Stimulated activated CD4-positive, alpha-beta T cell treated with anti-CD3 and anti-CD28 coated beads, Interleukin-2, amount 100 ng/mL, for 4 hours (primary cell): ENCODE results near the gene SIL1.
"Not testable (repeated sequence)": the region's sequence is repeated elsewhere in the genome, so short reads cannot be mapped to it uniquely, and the experiment has no call there.

ENCODE experiments used
- DNase-seq: peaks from one replicate; pipeline ENCODE4 v3.0.0-alpha.2; 2020; ENCODE audit warnings: low read depth

SIL1 gene

GRCh38 chr5:139204196-139204595 lies 6.0 kb upstream of the SIL1 start:
- no peak for DNase-seq

DNA sequence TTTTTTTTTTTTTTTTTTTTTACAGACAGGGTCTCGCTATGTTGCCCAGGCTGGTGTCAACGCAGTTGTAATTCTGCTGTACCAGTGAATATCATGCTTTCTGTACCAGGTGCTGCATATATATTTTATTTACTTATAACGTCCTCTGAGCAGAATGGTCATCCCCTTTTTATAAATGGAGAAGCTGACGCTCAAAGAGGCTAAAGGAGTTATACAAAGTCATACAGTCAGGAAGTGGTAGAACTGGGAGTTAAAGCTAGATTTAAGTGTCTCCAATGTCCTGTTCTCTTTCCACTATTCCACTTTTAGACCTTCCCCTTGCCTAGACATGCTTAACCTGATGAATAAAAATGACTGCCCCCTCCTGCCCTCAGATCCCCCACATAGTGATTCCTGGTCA lies 1.2 kb upstream of the SIL1 start:
- no peak for DNase-seq

GRCh38 chr5:139196296-139196956 lies 1.7 kb downstream of the SIL1 start:
- no peak for DNase-seq

DNA sequence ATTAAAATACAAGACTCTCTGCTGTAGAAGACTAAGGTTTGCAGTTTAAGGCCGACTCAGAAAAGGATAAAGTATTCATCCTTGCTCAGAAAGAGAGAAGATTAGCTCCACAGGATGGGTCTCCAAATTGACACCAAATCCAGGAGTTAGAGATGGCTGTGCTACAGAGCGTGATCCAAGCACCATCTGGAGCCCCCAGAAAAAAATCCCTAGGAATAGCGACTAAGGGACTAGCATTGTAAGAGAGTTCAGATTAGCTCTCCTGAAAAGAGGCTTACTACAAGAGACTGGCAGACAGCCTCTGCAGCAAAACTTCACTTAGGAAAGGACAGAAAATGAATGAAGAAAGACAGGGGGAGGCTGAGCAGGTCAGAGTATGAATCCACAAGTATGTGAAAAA lies 3.7 kb downstream of the SIL1 start:
- DNase-seq = no peak

DNA sequence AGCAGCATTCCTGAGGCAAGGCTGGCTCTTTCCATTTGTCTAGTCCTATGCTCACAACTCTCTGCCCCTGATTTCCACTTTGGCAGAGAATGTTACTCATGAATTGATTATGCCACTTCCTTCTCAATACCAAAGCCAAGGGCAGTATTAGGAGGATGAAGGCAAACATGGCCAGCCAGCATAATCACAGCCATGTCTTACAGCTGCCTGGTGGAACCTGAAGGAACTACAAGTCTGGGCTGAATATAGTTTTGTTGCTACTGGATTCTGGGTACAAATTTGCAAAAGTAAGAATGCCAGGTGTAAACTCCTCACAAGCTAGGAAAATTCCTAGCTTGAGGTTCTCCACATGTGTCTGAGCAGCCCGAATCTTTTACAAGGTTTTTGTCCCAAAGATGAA lies 4.2 kb downstream of the SIL1 start:
- no peak for DNase-seq

DNA sequence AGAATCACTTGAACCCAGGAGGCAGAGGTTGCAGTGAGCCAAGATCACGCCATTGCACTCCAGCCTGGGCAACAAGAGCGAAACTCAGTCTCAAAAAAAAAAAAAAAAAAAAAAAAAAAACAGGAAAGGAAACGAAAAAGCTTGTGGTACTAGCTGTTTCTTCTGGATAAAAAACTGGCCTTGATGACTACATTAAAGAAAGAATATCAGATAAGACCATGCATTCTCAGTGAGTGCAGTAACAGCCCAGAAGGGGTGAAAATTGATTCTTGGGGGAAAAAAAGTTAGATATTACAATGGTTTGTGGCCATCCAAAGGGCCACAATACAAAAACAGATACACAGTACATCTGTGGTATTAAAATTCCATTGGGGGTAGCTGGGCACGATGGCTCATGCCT lies 5.3 kb downstream of the SIL1 start:
- not testable (repeated sequence) for DNase-seq

DNA sequence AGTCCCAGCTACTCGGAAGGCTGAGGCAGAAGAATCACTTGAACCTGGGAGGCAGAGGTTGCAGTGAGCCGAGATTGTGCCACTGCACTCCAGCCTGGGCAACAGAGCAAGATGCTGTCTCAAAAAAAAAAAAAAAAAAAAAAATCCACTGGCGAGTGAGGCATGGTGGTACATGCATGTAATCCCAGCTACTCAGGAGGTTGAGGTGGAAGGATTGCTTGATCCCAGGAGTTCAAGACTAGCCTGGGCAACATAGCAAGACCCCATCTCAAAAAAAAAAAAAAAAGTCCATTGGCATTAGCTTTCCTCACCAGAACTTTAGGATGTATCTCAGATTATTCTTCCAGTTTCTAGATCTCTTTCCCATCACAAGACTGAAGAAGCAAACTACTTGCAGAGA lies 6.2 kb downstream of the SIL1 start:
- not testable (repeated sequence) for DNase-seq

- no peak for DNase-seq
Observed at GRCh38 chr5:139190125-139190524, 8.0 kb downstream of the SIL1 start.

- DNase-seq = no peak
Observed at GRCh38 chr5:139188558-139189270, 9.5 kb downstream of the SIL1 start.

DNA sequence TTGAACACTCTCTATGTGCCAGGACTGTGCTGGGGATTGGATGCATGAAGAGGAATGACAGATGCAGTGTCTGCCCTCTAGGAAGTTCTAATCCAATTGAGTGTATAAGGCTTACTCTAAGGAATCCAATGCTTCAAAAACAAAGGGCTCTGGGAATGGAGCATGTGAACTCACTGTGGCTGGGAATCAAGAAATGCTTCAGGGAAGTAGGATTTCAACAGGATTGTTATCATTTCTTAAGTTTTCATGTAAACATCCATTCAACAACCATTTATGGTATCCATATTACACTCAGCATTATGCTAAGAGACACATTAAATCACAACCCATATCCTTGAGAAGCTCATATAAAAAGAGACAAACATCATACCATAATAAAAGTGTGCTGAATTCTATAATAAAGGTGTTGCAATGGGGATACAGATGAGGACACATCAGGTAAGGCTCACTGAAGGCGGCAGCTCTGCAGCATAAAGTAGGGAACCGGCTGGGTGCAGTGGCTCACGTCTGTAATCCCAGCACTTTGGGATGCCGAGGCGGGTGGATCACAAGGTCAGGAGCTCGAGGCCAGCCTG lies 11.3 kb downstream of the SIL1 start:
- no peak for DNase-seq

- DNase-seq = no peak
Observed at GRCh38 chr5:139186261-139186660, 11.9 kb downstream of the SIL1 start.

GRCh38 chr5:139185589-139185988 lies 12.6 kb downstream of the SIL1 start:
- no peak for DNase-seq

- no peak for DNase-seq
Observed at GRCh38 chr5:139183502-139183901, 14.7 kb downstream of the SIL1 start.

- no peak for DNase-seq
Observed at GRCh38 chr5:139182528-139183296, 15.5 kb downstream of the SIL1 start.

DNA sequence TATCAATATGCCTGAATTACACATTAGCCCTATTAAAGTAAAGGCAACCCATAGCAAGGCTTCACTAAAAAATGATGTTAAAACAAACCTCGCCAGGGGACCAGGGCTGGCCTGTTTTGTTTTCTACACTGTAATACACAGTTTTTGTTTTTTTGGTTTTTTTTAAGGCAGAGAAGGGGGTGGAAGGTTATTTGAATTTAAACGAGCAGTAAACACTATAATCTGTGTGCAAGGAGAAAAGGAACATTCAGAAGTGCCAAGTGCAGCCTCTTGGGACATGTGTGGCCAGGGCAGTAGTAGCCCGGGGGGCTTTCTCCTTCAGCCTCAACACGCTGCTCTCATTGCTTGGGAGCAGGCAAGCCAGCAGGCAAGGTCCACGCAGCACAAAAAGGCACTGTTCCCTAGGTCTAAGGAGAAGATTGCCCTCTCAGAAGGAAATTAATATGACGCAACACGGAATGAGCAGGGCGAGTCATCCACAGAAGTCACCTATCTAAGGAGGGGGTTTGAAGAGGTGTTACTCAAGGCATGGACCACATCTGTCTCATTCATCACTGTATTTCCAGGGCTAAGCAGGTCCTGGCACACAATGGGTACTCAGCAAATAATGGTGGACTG lies 16.2 kb downstream of the SIL1 start:
- no peak for DNase-seq

DNA sequence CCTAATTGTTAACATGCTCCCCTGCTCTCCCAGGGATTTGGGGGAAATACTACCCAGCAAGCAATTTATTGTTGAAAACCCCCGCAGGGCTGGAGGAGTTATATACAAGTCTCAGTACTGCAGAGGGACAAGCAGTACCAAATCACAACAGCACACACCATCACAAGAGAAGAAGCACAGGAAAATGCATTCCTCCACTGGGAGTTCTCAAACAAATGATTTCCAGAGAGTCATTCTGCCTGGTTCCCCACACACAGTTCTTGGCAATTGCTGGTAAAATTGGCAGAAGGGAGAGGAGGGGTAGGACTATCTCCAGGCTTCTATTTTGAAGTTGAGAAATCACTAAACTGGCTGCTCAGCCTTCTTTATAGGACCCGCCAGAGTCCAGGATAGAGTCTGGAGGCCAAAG lies 16.8 kb downstream of the SIL1 start:
- DNase-seq = no peak

DNA sequence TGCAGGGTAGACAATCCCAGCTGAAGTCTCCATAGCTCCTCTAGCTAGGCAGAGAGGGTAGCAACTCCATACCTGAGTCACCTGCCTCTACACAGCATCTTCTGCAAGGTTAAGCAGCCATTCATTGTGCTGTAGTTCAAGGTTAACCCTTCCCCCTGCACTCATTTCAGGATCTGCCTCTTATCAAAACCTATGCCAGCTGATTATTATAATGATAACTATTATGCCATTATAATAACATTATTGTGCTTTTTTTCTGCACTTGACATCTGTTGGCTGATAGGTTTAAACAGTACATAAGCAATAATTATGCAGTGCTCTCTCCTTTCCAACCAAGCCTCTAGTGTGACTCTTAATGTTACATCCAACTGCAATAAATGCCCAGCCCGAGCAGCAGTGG lies 17.3 kb downstream of the SIL1 start:
- no peak for DNase-seq

GRCh38 chr5:139179778-139180513 lies 18.2 kb downstream of the SIL1 start:
- DNase-seq = not testable (repeated sequence)

DNA sequence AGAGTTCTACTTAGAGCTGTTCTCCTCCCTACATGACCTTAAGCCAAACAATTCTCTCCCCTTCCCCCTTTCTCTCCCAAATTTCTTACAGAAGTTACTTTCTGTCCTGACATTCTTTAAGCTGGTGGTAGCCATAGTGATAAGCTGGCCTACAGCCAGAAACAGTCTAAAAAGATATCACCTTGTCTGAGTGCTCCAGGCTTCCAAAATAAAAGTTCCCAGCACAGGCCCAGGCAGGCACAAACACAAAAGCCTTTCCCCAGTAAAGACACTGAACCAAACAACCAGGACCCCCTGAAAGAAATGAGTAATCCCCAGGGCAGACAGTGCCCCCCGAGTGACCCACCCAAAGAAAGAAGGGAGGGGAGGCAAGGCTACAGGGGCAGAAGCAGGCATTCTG lies 19.2 kb downstream of the SIL1 start:
- no peak for DNase-seq

- no peak for DNase-seq
Observed at GRCh38 chr5:139178589-139178917, 19.6 kb downstream of the SIL1 start.

DNA sequence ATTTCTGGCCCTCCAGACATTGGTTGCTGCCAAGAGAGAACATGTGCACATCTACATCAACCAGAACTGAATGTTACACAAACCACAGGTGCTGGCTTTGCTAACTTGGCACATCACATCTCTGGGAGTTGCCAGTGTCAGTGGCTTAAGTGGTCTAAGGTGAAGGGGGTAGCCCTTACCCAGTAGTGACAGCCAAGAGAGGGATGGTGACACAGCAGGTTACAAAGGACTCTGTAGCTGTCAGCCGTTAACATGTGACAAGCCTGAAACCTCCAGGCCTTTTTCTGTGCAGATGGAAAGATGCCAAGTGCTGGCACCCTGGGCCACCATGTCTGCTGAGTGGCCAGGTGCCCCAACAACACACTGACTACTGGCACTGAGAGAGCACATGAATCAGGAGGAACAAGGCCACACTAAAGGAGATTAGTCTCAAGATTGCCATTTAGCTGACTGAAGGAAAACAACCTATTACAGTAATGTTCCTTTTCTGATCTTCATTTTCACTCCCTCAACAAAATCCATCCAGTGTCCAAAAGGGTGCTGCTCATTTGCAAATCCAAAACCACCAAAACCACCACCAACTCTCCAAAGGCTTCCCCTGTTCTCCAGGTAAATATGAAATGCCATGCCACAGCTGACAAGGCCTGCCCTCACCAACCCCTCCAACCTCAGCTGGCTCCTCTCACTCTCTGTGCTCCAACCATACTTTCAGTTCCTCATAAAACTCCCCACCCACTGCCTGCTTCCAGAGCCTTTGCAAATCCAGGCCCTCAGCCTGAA lies 20.2 kb downstream of the SIL1 start:
- DNase-seq = no peak
